GM19238 (cell line): ENCODE data around the gene TBRG1.
A peak's percentile ranks its signal among the peaks of the same experiment; 100 is the strongest.

ENCODE experiments used
- DNase-seq: peaks from one replicate; pipeline ENCODE4 v3.0.0; 2011; ENCODE audit warnings: low spot score; ENCODE audit not compliant: insufficient read length

Gene TBRG1

GRCh38 chr11:124612567-124613246, 10.0 kb upstream of the TBRG1 start:
- no peak for DNase-seq

- DNase-seq, result no peak
Measured at GRCh38 chr11:124618863-124619262, 3.8 kb upstream of the TBRG1 start.

DNA sequence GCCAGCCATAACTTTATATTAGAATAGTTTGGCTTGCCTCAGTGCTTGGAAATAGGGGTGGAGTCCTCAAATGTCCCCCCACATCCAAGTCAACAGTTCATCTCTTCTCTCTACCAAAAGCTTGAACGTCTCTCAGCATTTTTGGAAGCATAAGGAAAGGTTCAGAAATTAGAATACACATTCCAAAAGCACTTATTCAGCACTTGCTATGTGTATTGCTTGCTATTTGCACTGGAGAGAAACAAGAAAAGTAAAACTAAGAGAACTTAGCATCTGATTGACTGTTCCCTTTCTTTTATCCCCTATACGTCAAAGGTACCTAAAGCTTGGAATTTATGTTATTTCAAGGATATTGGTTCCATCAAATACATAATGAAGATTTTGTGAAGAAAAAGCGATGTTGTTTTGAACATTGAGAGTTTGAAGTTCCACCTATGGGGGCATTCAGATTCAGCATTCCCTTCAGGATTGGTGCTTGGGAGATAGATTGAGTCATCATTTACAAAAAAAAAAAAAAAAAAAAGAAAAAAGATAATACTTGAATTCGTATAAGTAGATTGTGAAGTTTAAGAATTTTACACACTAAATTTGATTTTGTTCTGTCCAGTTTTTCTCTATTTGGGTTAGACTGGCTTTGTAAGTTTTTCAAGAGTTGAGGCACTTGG, 1.3 kb downstream of the TBRG1 start:
- no peak for DNase-seq

GRCh38 chr11:124625504-124626168, 3.0 kb downstream of the TBRG1 start:
- no peak for DNase-seq

DNA sequence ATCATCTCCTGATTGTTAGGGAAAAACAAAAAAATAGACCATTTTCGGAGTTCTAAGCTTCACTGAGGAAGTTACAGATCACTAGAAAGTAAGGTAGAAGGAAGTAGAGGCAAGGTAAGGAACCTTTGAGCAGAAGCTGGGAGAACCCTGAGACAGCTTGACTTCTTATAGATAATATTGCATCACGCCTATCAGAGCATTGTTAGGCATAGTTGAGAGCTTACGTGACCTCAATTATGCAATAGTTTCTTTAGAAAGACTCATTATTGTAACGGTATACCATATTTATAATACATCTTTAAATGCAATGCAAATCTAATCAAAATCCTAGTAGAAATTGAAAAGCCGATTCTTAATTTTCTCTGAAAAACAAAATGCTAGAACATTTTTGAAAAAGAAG, 4.9 kb downstream of the TBRG1 start:
- no peak for DNase-seq

GRCh38 chr11:124629961-124630360, 7.3 kb downstream of the TBRG1 start:
- no peak for DNase-seq

DNA sequence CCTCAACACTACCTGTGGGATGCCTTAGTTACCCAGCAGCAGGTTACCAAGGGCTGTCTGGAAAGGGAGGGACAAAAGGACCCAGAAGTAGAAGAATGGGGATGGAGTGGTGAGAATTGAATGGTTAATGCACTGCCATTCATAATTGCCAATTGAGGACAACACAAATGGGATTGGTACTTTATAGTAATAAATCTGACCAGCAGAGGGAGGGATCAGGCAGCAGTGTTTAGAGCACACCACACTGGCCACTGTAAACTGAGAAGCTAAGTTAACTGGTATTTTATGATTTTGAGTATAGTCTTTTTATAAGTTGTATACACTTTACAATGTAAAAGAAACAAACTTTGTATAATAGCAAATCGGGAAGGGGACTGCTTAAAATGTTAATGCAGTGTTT, 10.7 kb downstream of the TBRG1 start:
- DNase-seq, result no peak

- DNase-seq, result no peak
Measured at GRCh38 chr11:124635932-124636331, 13.3 kb downstream of the TBRG1 start.

DNA sequence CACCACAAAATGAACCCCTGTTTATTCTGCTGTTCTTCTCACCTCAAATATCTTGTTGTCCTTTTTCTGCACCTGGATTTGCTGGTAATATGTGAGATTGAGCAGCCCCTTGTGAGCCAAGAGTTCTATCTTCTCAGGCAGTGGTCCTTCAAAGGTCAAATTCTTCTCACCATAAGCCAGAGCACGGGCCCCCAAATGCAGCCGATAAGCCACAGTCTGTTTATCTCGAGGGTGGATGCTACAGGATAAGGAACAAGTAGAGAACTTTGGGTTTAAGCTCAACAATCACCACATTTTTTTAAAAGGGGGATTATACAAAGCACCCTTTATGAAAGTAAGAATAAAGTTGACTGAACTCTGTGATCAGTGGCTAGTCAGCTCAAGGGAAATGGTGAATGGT, 15.8 kb downstream of the TBRG1 start:
- no peak for DNase-seq

DNA sequence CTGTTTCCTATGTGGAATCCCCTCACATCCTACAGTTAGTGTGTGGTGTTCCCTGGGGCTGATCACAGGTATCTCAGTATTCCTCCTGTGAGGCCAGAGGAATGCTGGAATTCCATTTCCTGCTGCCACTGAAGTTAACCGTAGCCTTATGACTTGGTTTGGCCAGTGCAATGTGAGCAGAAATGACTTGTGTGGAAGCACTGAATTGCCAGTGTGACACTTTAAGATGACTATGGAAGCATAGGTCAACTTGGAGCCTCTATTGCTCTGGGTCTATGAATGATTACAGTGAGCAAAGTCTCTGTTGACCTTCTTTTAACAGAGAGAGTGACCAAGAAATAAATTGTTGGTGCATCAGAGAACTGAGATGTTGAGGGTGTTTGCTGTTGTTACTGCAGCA, 16.5 kb downstream of the TBRG1 start:
- DNase-seq, result no peak

- no peak for DNase-seq
Measured at GRCh38 chr11:124640666-124641065, 18.0 kb downstream of the TBRG1 start.

- DNase-seq, result no peak
Measured at GRCh38 chr11:124642628-124643027, 20.0 kb downstream of the TBRG1 start.

DNA sequence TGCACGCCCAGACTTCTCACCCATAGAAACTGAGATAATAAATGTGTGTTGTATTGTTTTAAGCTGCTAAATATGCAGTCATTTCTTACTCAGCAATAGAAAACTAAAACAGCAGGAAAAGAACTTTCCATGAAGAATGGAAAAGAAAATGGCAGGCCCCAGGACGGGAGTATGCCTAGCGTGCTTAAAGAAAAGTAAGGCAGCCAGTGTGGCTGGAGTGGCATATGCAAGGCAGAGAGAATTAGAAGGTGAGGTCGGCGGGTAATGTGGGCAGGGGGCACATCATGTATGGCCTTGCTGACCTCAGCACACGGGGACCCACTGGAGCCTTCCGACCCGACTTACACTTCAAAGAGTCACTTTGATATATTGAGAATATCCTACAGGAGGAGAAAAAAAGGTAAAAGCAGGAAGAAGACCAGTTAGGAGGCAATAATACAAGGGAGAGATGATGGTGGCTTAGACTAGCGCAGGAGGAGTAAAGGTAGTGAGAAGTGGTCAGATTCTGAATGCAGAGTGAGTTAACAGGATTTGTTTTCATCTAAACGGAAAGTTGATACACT, 20.5 kb downstream of the TBRG1 start:
- no peak for DNase-seq

GRCh38 chr11:124643605-124644425, 21.2 kb downstream of the TBRG1 start:
- no peak for DNase-seq

GRCh38 chr11:124644426-124645280, 22.0 kb downstream of the TBRG1 start:
- DNase-seq, result peak; percentile 19

DNA sequence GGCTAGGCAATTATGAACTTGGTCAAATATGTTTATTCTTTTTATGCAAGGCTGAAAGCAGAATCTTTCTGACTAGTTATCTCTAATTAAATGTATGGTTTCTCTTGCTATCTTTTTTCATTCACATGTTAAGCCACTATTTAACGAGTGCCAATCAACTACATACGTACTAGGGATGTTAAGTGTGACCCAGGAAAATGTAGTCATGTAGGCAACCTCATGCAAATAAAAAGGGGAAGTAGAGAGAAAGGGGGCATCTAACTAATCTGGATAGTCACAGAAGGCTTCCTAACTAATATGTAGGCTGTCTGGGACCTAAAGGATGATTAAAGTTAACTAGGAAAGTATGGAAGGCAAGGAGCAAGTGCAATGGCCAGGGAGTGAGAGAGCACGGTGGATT, 23.5 kb downstream of the TBRG1 start:
- no peak for DNase-seq

DNA sequence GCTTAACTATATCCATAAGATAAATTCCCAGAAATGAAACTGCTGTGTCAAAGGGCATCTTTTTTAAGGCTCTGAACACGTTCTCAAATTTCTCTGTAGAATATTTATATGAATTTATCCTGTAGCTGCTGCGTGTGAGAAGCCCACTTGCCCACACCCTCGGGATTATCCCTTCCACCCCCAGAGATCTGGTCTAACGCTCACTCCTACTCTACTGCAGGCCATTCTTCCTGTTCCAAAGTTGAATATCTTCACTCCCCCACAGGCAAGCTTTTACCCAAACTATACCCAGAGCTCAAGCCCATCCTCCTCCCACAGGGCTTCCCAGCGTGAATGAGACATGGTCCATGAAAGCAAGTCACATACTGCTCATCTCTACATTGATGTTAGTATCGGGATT, 25.9 kb downstream of the TBRG1 start:
- no peak for DNase-seq

GRCh38 chr11:124656774-124657630, 34.3 kb downstream of the TBRG1 start:
- DNase-seq, result no peak

- DNase-seq, result no peak
Measured at GRCh38 chr11:124657904-124658303, 35.2 kb downstream of the TBRG1 start.

DNA sequence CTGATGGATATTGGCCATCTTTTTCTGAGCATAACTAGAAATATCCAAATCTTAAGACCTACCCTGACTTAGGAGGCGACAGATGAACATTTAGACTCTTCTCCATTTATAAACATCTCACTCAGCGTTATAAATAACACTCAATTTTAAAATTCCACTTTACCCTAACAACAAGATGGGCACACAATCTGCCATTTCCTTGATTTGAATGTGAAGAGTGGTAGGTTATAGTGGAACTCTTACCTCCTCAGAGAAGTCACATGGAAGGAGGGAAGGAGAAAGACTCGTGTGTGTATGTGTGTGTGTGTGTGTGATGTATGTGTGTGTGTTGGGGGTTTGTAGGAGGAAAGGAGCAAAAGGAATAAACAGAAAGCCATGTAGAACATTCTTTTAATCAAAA, 35.8 kb downstream of the TBRG1 start:
- no peak for DNase-seq
